ENCODE data around the gene ZNF200.

DNA sequence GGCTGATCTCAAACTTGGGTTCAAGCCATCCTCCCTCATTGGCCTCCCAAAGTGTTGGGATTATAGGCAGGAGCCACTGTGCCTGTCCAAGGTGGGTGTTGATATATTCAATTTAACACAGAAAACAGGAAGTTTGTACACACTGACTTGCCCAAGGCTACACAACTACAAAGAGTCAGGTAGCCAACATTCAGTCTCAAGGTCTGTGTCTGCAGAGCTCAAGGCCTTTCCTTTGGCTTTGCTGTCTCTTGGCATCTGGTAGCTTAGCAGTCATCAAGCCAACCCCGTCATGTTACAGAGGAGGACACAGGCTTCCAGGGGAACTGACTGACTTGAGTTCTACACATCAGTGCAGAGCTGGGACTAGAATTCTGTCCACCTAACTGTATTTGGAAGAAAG, 33.3 kb upstream of the ZNF200 start:
- no peak for TF ChIP-seq EZH2 (IDR thresholded peaks at IDR 0.05; ENCODE audit: borderline replicate concordance)
- TF ChIP-seq, protein P1, sequence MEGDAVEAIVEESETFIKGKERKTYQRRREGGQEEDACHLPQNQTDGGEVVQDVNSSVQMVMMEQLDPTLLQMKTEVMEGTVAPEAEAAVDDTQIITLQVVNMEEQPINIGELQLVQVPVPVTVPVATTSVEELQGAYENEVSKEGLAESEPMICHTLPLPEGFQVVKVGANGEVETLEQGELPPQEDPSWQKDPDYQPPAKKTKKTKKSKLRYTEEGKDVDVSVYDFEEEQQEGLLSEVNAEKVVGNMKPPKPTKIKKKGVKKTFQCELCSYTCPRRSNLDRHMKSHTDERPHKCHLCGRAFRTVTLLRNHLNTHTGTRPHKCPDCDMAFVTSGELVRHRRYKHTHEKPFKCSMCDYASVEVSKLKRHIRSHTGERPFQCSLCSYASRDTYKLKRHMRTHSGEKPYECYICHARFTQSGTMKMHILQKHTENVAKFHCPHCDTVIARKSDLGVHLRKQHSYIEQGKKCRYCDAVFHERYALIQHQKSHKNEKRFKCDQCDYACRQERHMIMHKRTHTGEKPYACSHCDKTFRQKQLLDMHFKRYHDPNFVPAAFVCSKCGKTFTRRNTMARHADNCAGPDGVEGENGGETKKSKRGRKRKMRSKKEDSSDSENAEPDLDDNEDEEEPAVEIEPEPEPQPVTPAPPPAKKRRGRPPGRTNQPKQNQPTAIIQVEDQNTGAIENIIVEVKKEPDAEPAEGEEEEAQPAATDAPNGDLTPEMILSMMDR (IDR thresholded peaks at IDR 0.05; ENCODE audit: poor library complexity), result no peak

Measured in hepatocyte (in vitro differentiated cells).